MM.1S (cell line): ENCODE data around the gene PCDH17.

Source experiments
- DNase-seq: peaks from one replicate; pipeline ENCODE4 v3.0.0-alpha.2; 2015
- H2AFZ ChIP-seq: fragments of 300-600 bp; sonication (generic); 2 replicates; pipeline ENCODE4 v1.6.0; 2016; ENCODE audit warnings: antibody characterized with exemption, low read length
- H3F3A ChIP-seq: fragments of 300-600 bp; sonication (generic); 2 replicates; pipeline ENCODE4 v1.6.1; 2016; ENCODE audit warnings: mild to moderate bottlenecking, antibody characterized with exemption, low read length, moderate library complexity, mixed read lengths; ENCODE audit not compliant: insufficient read depth
- H3K27ac ChIP-seq: fragments of 300-600 bp; sonication (generic); 2 replicates; pipeline ENCODE4 v1.5.1; 2016; ENCODE audit warnings: mild to moderate bottlenecking, low read length
- H3K27me3 ChIP-seq: fragments of 300-600 bp; sonication (generic); replicated peaks from 2 replicates; pipeline ENCODE4 v1.6.0; 2016; ENCODE audit warnings: low read length; ENCODE audit not compliant: insufficient read depth
- H3K36me3 ChIP-seq: fragments of 300-600 bp; sonication (generic); replicated peaks from 2 replicates; pipeline ENCODE4 v1.6.1; 2016; ENCODE audit warnings: mild to moderate bottlenecking, low read length, mixed read lengths; ENCODE audit not compliant: insufficient read depth
- H3K4me1 ChIP-seq: fragments of 300-600 bp; sonication (generic); 2 replicates; pipeline ENCODE4 v1.6.1; 2016; ENCODE audit warnings: low read length, mixed read lengths
- H3K4me2 ChIP-seq: fragments of 300-600 bp; sonication (generic); 2 replicates; pipeline ENCODE4 v1.6.0; 2016; ENCODE audit warnings: low read depth, low read length
- H3K4me3 ChIP-seq: fragments of 300-600 bp; sonication (generic); 2 replicates; pipeline ENCODE4 v1.5.1; 2016; ENCODE audit warnings: low read length, mixed read lengths
- H3K79me2 ChIP-seq: fragments of 300-600 bp; sonication (generic); 2 replicates; pipeline ENCODE4 v1.6.1; 2016; ENCODE audit warnings: mixed run types, low read length, mixed read lengths
- H3K9ac ChIP-seq: fragments of 300-600 bp; sonication (generic); 2 replicates; pipeline ENCODE4 v1.6.1; 2016; ENCODE audit warnings: low read length, mixed read lengths
- H3K9me2 ChIP-seq: fragments of 300-600 bp; sonication (generic); replicated peaks from 2 replicates; pipeline ENCODE4 v1.6.1; 2016; ENCODE audit warnings: mild to moderate bottlenecking, low read length, mixed read lengths; ENCODE audit not compliant: insufficient read depth
- H3K9me3 ChIP-seq: fragments of 300-600 bp; sonication (generic); replicated peaks from 2 replicates; pipeline ENCODE4 v1.6.1; 2016; ENCODE audit warnings: mild to moderate bottlenecking, low read length, mixed read lengths; ENCODE audit not compliant: insufficient read depth
- H4K20me1 ChIP-seq: fragments of 300-600 bp; sonication (generic); 2 replicates; pipeline ENCODE4 v1.6.1; 2016; ENCODE audit warnings: mild to moderate bottlenecking, low read length, moderate library complexity, mixed read lengths; ENCODE audit not compliant: insufficient read depth
- EZH2 ChIP-seq: fragments of 300-600 bp; sonication (generic); optimal IDR thresholded peaks from 2 replicates; pipeline ENCODE3; 2017; ENCODE audit warnings: low read depth, mild to moderate bottlenecking, antibody characterized with exemption, low read length, mixed read lengths
- EZH2phosphoT487 ChIP-seq: fragments of 300-600 bp; sonication (generic); IDR thresholded peaks from 2 replicates; pipeline ENCODE4 v1.6.1; 2018; ENCODE audit warnings: antibody characterized with exemption, low read length
- TF ChIP-seq, protein P1 (sequence below): fragments of 300-600 bp; sonication (generic); IDR thresholded peaks from 2 replicates; pipeline ENCODE4 v1.5.1; 2016; ENCODE audit warnings: antibody characterized with exemption, low read length, mixed read lengths

The PCDH17 gene

GRCh38 chr13:57734306-57734705 lies 102.8 kb downstream of the PCDH17 start:
- Histone ChIP-seq H3F3A (no peaks in the 10 kb centered on the region), H3K27ac (no peak overlapping the region), H3K4me1 (no peaks in the 10 kb centered on the region), H3K79me2 (no peaks in the 10 kb centered on the region), H2AFZ (no peak overlapping the region), H4K20me1 (no peaks in the 10 kb centered on the region), H3K4me2 (no peak overlapping the region), H3K4me3 (no peak overlapping the region), H3K9me3 (no peaks in the 10 kb centered on the region), H3K9ac (no peak overlapping the region), H3K36me3 (no peaks in the 10 kb centered on the region), H3K9me2 (no peaks in the 10 kb centered on the region), H3K27me3 (no peaks in the 10 kb centered on the region)
- TF ChIP-seq EZH2phosphoT487 (no peak), EZH2 (no peak)
- TF ChIP-seq, protein P1, sequence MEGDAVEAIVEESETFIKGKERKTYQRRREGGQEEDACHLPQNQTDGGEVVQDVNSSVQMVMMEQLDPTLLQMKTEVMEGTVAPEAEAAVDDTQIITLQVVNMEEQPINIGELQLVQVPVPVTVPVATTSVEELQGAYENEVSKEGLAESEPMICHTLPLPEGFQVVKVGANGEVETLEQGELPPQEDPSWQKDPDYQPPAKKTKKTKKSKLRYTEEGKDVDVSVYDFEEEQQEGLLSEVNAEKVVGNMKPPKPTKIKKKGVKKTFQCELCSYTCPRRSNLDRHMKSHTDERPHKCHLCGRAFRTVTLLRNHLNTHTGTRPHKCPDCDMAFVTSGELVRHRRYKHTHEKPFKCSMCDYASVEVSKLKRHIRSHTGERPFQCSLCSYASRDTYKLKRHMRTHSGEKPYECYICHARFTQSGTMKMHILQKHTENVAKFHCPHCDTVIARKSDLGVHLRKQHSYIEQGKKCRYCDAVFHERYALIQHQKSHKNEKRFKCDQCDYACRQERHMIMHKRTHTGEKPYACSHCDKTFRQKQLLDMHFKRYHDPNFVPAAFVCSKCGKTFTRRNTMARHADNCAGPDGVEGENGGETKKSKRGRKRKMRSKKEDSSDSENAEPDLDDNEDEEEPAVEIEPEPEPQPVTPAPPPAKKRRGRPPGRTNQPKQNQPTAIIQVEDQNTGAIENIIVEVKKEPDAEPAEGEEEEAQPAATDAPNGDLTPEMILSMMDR: no peak
- no peak for DNase-seq

DNA sequence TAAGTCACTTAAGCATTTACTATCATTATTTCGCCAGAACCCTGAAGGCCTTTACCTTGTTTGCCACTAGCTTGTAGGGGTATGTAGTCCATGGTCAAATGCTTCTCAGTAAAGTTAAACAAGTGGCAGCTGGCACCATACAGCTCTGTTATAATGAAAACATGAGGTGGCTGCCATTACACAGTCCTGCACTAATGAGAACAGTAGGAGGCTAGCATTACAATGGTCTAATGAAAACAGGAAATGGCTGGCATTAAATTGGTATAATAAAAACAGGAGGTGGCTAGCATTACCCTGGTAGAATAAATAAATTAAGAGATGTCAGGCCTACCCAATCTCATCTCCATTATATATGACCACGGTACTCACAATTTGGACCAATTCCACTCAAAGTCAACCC lies 107.5 kb downstream of the PCDH17 start:
- Histone ChIP-seq H3K4me1 (no peaks in the 10 kb centered on the region), H3K27me3 (no peaks in the 10 kb centered on the region), H3K9ac (no peak overlapping the region), H4K20me1 (no peaks in the 10 kb centered on the region), H3F3A (no peaks in the 10 kb centered on the region), H3K4me3 (no peak overlapping the region), H3K27ac (no peak overlapping the region), H3K79me2 (no peaks in the 10 kb centered on the region), H3K4me2 (no peak overlapping the region), H3K9me2 (no peaks in the 10 kb centered on the region), H3K9me3 (no peaks in the 10 kb centered on the region), H2AFZ (no peak overlapping the region), H3K36me3 (no peaks in the 10 kb centered on the region)
- no peak for DNase-seq
- TF ChIP-seq EZH2phosphoT487: no peak
- no peak for TF ChIP-seq EZH2
- TF ChIP-seq, protein P1: no peak

- Histone ChIP-seq H3K4me2 (no peak overlapping the region), H3K36me3 (no peaks in the 10 kb centered on the region), H2AFZ (no peak overlapping the region), H3K27ac (no peak overlapping the region), H3K27me3 (no peaks in the 10 kb centered on the region), H3K9me2 (no peaks in the 10 kb centered on the region), H3K79me2 (no peaks in the 10 kb centered on the region), H3K4me3 (no peak overlapping the region), H3K9ac (no peak overlapping the region), H3K9me3 (no peaks in the 10 kb centered on the region), H3K4me1 (no peaks in the 10 kb centered on the region), H4K20me1 (no peaks in the 10 kb centered on the region), H3F3A (no peaks in the 10 kb centered on the region)
- no peak for DNase-seq
- TF ChIP-seq, protein P1: no peak
- TF ChIP-seq EZH2 (no peak), EZH2phosphoT487 (no peak)
Observed at GRCh38 chr13:57739543-57740190, 108.1 kb downstream of the PCDH17 start.
